Astrocyte of the hippocampus (primary cell): ENCODE results near the gene SMIM44.
"Not testable (repeated sequence)": the region's sequence is repeated elsewhere in the genome, so short reads cannot be mapped to it uniquely, and the experiment has no call there.

ENCODE experiments used
- DNase-seq: peaks from one replicate; pipeline ENCODE4 v3.0.0; 2011; ENCODE audit warnings: low read depth, low spot score

The SMIM44 gene

GRCh38 chr19:3517638-3518037, 34.4 kb upstream of the SMIM44 start:
- DNase-seq: no peak

DNA sequence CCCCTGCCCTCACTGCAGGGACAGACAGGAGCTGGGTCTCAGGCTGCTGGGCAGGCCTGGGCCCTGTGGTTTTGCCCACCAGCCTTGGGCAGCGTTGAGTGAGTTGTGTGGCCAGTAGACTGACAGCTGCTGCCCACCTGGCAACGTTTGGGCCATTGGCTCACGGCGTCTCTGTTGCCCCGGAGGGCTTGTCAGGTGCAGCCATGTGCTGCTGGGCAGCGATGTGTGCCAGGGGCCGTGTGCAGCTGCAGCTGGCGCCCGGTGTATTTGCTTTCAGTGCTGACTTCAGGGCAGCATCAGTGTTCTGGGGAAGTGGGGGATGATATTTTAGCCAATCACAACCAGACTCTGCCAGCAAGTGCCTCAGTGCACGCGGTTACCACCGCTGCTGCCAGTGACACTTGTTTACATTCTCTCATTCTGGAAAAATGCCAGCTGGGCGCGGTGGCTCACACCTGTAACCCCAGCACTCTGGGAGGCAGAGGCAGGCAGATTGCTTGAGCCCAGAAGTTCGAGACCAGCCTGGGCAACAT, 33.5 kb upstream of the SMIM44 start:
- DNase-seq: peak; percentile 27

DNA sequence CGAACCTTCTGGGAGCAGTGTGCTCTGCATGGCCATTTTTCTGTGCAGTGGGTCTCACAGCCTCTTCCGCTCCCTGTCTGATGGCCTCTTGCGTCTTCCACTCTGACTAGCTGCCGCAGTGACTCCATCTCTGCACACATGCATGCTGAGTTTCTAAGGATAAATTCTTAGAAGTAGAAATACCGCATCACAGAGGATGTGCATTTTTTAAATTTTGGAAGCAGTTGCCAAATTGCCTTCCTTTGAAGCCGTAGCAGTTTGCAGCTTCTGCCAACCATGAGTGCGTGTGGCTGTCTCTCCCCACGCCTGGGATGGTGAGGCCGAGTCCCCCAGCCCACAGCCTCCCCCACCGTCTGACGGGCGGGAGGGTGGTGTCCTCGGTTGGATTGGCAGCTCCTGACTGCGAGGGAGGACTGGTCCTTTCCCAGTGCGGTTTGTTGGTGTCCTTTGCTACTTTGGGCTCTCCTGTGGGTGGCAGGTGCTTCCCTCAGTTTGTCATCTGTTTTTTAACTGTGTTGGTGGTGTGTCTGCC, 32.7 kb upstream of the SMIM44 start:
- peak; percentile 36 for DNase-seq

GRCh38 chr19:3514930-3515329, 31.7 kb upstream of the SMIM44 start:
- DNase-seq: no peak

DNA sequence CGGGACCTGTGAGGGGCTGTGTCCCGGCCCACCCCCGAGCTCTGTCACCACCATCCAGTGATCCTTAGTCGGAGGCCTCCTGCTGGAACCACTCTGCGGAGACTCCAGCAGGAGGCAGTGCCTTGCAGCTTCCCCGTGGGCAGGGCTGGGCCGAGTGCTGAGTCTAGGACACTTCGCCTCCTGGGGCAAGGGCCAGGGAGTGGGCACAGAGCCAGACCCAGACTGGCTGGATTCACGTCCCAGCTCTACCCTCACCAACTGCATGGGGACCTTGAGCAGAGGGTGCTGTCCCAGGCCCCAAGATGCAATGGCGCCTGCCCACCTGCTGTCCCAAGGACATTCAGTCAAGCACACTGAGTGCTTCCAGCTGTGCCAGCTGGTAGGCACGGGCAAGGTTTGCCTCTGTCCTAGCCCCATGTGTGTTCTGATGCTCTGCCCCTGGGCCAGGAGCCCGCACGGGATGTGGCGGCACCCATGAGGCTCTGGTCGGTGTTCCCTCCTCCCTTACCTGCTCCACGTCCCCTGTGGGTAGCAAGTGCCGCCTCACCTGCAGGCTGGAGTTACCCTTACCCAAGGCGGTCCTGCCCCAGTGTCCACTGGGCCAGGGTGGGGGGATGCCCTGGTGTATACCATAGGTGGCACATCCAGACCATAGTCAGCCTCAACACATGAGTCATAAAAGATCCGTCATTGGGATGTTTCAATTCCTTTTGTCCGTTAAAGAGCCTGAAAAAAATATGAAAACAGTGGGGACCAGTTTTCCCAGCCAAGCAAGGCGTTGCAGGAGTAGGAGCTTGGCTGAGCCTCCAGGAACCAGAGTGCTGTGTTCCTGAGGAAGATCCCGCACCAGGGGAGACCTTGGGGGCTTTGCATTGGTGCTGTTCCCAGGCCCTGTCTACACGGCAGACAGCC, 30.2 kb upstream of the SMIM44 start:
- peak; percentile 21 for DNase-seq

DNA sequence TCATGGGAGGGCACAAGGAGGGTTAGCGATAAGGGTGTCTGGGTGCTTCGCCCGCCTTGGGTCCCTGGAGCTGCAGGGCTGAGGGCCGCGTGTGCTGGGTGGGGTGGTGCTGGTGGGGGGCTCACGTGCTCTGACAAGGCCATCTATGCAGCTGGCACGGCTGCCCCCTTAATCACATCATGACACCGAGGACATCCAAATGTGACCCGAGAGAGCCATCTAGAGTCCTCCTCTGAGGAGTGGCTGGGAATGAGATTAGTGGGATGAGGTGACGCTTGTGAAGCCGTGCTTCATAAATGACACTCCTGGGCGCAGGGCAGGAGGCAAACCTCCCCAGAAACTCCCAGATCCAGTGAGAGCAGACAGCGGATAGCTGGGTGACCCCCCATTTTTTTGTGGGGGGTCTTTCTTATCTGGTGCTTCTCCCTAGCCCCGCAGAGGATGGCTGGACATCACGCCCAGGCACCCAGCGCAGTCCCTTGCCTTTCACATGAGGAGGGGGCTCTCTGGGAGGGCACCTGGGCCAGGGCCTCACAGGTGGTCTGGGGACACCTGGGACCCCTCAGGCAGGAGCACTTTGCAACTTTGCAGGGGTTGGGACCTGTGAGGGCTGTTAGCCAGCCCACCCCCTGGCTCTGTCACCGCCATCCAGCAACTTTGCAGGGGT, 29.5 kb upstream of the SMIM44 start:
- no peak for DNase-seq

- no peak for DNase-seq
These were observed 28.4 kb upstream of the SMIM44 start for GRCh38 chr19:3511506-3512251.

GRCh38 chr19:3510727-3511126, 27.5 kb upstream of the SMIM44 start:
- no peak for DNase-seq

- peak; percentile 92 for DNase-seq
These were observed 26.3 kb upstream of the SMIM44 start for GRCh38 chr19:3509566-3509989.

DNA sequence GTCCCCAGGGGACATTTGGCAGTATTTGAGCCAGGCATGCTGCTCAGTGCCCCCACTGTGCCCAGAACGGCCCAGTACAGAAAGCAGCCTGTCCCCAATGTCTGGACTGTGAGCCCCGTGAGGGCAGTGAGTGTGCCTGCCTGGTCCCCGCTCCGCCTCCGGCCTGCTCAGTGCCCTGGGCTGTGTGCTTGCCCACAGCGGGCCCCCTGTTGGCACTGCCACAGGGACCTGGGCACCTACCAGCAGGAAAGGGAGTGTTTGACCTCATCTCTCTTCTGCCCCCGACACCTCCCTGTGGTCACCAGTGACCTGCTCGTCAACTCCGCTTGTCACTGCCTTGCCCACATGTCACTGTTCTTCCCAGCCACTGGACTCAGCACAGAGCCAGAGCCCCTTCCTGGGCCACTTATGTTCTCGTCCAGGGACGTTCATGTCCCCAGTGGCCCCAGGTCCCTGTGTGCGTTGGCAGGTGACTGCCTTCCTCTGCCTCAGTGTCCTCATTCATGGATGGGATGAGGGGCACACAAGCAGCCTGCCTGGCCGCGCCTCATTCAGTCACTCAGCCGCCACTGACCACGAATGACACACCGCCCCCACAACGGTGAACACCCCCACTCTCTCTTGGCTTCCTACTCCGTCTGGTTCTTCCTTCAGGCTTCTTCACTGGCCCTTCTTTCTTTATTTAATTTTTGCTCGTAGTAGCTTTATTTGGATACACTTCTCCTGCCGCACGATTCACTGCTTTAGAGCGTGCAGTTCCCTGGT, 25.7 kb upstream of the SMIM44 start:
- peak; percentile 55 for DNase-seq

DNA sequence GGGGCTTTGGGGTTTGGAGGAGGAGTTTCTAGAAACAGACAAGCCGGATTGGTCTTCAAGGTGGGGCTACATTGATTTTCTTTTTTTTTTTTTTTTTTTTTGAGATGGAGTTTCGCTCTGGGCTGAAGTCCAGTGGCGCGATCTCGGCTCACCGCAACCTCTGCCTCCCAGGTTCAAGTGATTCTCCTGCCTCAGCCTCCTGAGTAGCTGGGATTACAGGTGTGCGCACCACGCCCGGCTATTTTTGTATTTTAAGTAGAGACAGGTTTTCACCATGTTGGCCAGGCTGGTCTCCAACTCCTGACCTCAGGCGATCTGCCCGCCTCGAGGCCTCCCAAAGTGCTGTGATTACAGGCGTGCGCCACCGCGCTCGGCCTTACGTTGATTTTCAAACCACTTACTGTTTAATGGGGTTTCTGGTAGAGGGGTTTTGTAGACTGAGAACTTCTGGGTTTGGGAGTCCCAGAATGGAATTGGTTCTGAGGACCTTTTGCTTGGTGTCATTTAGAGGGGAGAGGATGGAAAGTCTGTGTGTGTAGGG, 24.9 kb upstream of the SMIM44 start:
- not testable (repeated sequence) for DNase-seq

DNA sequence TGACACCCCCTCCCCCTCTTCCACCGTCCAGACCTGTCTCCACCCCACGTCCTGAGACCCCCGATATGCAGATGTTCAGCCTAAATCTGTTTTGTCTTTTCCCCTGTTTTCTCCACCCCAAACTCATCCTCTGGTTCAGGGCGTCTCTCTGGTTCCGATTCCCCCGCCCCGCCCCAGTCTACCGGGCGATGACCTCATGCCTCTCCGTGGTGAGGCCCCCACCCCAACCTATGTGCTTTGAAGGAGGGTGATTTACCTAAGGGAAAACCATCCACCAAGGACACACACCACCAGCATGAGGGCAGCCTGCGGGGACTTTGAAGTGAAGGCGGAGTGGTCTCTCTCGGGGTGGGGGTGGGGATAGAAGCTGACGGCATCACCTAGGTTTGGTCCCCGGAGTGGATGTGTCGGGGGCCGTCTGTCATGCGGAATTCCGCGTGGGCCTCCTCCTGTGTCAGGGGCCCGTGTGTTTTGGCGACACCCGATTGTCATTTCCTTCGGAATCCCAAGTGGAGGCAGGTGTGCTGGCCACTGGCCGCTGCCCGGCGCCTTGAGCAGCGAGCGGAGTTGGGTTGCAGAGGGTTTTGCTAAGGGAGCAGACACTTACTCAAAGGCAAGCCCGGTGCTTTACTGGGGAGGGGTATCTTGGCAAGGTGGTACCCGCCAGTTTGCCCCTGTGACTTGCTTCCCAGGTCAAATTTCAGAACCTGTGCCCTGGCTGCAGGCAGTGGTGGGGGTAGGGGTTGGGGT, 24.3 kb upstream of the SMIM44 start:
- DNase-seq: peak; percentile 53

GRCh38 chr19:3506384-3507340, 23.4 kb upstream of the SMIM44 start:
- DNase-seq: peak; percentile 41

- DNase-seq: peak; percentile 100
These were observed 22.6 kb upstream of the SMIM44 start, which contains the start of gene FZR1 for GRCh38 chr19:3505598-3506383. TSS of gene FZR1 (plus strand) at chr19:3506311. CDS start at chr19:3522990, 16,679 bp downstream.

DNA sequence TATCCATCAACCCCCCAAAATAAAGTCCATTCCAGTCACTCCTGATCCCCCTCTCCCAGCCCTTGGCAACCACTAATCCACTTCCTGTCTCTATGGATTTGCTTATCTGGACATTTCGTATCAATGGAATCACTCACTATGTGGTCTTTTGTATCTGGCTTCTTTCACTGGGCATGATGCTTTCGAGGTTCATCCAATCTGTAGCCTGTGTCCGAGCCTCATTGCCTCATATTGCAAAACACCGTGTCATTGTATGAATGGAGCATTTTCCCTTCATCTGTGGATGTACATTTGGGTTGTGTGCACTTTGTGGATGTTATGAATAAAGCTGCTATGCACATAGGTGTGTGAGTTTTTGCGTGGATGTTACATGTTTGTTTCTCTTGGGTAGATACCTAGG, 21.5 kb upstream of the SMIM44 start:
- DNase-seq: no peak

DNA sequence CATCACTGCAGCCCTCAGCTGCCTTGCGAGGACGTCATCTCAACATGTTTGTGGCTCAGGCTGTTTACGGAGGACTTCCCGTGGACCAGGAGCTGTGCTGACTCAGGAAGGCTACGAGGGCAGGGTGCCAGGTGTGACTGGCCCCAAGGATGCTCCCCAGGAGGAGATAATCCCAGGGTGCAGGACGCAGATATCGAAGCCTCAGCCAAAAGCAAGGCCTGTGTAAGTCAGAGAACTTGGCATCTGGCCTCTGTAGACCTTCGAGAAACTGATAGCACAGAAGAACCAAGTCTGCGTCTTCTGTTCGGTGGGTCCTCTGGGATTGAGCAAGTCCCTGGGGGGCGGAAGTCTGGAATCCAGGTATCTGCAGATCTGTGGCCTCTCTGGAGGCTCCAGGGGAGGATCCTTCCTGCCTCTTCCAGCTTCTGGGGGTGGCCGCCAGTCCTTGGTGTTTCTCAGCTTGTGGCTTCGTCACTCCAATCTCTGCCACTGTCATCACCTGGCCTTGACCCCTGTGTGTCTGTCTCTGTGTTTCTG, 19.9 kb upstream of the SMIM44 start:
- DNase-seq: no peak

DNA sequence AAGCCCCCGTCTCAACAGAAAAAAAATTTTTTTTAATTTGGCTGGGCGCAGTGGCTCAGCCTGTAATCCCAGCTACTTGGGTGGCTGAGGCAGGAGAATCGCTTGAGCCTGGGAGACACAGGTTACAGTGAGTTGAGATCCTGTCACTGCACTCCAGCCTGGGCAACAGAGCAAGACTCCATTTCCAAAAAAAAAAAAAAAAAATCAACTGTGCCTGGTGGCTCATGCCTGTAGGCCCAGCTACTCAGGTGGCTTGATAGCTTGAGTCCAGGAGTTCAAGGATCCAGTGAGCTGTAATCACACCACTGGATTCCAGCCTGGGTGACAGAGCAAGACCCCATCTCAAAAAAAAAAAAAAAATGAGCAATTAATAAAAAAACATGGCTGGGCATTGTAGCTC, 18.5 kb upstream of the SMIM44 start:
- no peak for DNase-seq
